SJSA1 (cell line): ENCODE data around the gene CHCHD1. TPM values are rescaled to one million over a fixed set of nuclear protein-coding genes. Genes with fewer than 3 reads are reported as not detected.

Source experiments
- DNase-seq, 2 experiments: peaks; one replicate each; pipeline ENCODE4 v3.0.0-alpha.2; 2015 to 2020; ENCODE audit warnings: low spot score in 2 of 2, low read depth in 1 of 2
- H3K27ac ChIP-seq: fragments of 250-450 bp; sonication (Bioruptor Pico); 2 replicates; pipeline ENCODE4 v1.5.1; 2020; ENCODE audit warnings: mild to moderate bottlenecking, moderate library complexity
- H3K27me3 ChIP-seq: fragments of 250-450 bp; sonication (Bioruptor Pico); replicated peaks from 2 replicates; pipeline ENCODE4 v1.5.1; 2020; ENCODE audit warnings: mild to moderate bottlenecking, moderate library complexity
- H3K36me3 ChIP-seq: fragments of 250-450 bp; sonication (Bioruptor Pico); 2 replicates; pipeline ENCODE4 v1.5.1; 2020; ENCODE audit warnings: mild to moderate bottlenecking
- H3K4me1 ChIP-seq: fragments of 250-450 bp; sonication (Bioruptor Pico); replicated peaks from 2 replicates; pipeline ENCODE4 v1.6.1; 2021; ENCODE audit warnings: mild to moderate bottlenecking
- H3K4me3 ChIP-seq: fragments of 250-450 bp; sonication (Bioruptor Pico); 2 replicates; pipeline ENCODE4 v1.5.1; 2020; ENCODE audit warnings: mild to moderate bottlenecking
- H3K9me3 ChIP-seq: fragments of 250-450 bp; sonication (Bioruptor Pico); replicated peaks from 2 replicates; pipeline ENCODE4 v1.5.1; 2020; ENCODE audit warnings: mild to moderate bottlenecking
- total RNA-seq: library from RNA; depleted of rRNA; stranded (reverse); fragments of >200 nt; shearing (Covaris generic); gene quantifications from 2 replicates; pipeline ENCODE4 v1.2.3, GENCODE V29; 2014

Gene CHCHD1
- total RNA-seq, 1 experiment from 2014 or later = 54.4 TPM

- Histone ChIP-seq H3K36me3 (peaks cover 73% of the 10 kb centered on the region), H3K27me3 (no peaks in the 10 kb centered on the region), H3K27ac (no peak overlapping the region), H3K9me3 (no peaks in the 10 kb centered on the region; the same call in 1 of the 2 replicates), H3K4me1 (no peaks in the 10 kb centered on the region), H3K4me3 (no peak overlapping the region)
- no peak for DNase-seq
Observed at GRCh38 chr10:73756183-73756582, 25.7 kb upstream of the CHCHD1 start.

- peaks cover 75% of the 10 kb centered on the region for H3K36me3 ChIP-seq
- no peak overlapping the region for H3K4me3 ChIP-seq
- no peak for DNase-seq
- no peak overlapping the region for H3K27ac ChIP-seq
- no peaks in the 10 kb centered on the region for H3K27me3 ChIP-seq
- peaks cover 4% of the 10 kb centered on the region; the same call in 1 of the 2 replicates for H3K4me1 ChIP-seq
- no peaks in the 10 kb centered on the region; the same call in 1 of the 2 replicates for H3K9me3 ChIP-seq
Observed at GRCh38 chr10:73758704-73759511, 22.9 kb upstream of the CHCHD1 start.

- Histone ChIP-seq H3K36me3 (peaks cover 75% of the 10 kb centered on the region), H3K9me3 (no peaks in the 10 kb centered on the region), H3K27me3 (no peaks in the 10 kb centered on the region), H3K27ac (no peak overlapping the region), H3K4me3 (no peak overlapping the region), H3K4me1 (peaks cover 4% of the 10 kb centered on the region; the same call in 1 of the 2 replicates)
- DNase-seq = no peak
Observed at GRCh38 chr10:73759512-73760115, 22.2 kb upstream of the CHCHD1 start.

GRCh38 chr10:73761781-73762180, 20.1 kb upstream of the CHCHD1 start:
- H3K36me3 ChIP-seq = peaks cover 80% of the 10 kb centered on the region

GRCh38 chr10:73762915-73763314, 18.9 kb upstream of the CHCHD1 start:
- H3K4me3 ChIP-seq = no peak overlapping the region
- no peak overlapping the region for H3K27ac ChIP-seq
- peaks cover 89% of the 10 kb centered on the region for H3K36me3 ChIP-seq
- no peaks in the 10 kb centered on the region for H3K9me3 ChIP-seq
- no peak for DNase-seq
- peaks cover 4% of the 10 kb centered on the region; the same call in 1 of the 2 replicates for H3K4me1 ChIP-seq
- H3K27me3 ChIP-seq = no peaks in the 10 kb centered on the region

More at GRCh38 chr10:73761781-73762180, 20.1 kb upstream of the CHCHD1 start:
- no peaks in the 10 kb centered on the region for H3K9me3 ChIP-seq
- no peak overlapping the region for H3K27ac ChIP-seq
- H3K4me3 ChIP-seq = no peak overlapping the region
- H3K27me3 ChIP-seq = no peaks in the 10 kb centered on the region
- peaks cover 4% of the 10 kb centered on the region; the same call in 1 of the 2 replicates for H3K4me1 ChIP-seq
- no peak for DNase-seq

GRCh38 chr10:73763343-73763742, 18.5 kb upstream of the CHCHD1 start:
- no peak overlapping the region for H3K27ac ChIP-seq
- peaks cover 93% of the 10 kb centered on the region for H3K36me3 ChIP-seq
- no peak for DNase-seq
- H3K4me3 ChIP-seq = no peak overlapping the region
- H3K4me1 ChIP-seq = peaks cover 4% of the 10 kb centered on the region; the same call in 1 of the 2 replicates
- H3K27me3 ChIP-seq = no peaks in the 10 kb centered on the region
- H3K9me3 ChIP-seq = no peaks in the 10 kb centered on the region

- H3K9me3 ChIP-seq = no peaks in the 10 kb centered on the region
- peaks cover 4% of the 10 kb centered on the region; the same call in 1 of the 2 replicates for H3K4me1 ChIP-seq
- peaks cover 97% of the 10 kb centered on the region for H3K36me3 ChIP-seq
- no peak overlapping the region for H3K27ac ChIP-seq
- DNase-seq = no peak
- no peak overlapping the region for H3K4me3 ChIP-seq
- H3K27me3 ChIP-seq = no peaks in the 10 kb centered on the region
Observed at GRCh38 chr10:73765066-73765465, 16.8 kb upstream of the CHCHD1 start.

GRCh38 chr10:73768881-73769280, 13.0 kb upstream of the CHCHD1 start:
- H3K36me3 ChIP-seq = peaks cover 97% of the 10 kb centered on the region
- H3K27ac ChIP-seq = no peak overlapping the region
- peaks cover 20% of the 10 kb centered on the region for H3K4me1 ChIP-seq
- no peaks in the 10 kb centered on the region for H3K9me3 ChIP-seq
- H3K27me3 ChIP-seq = no peaks in the 10 kb centered on the region
- no peak for DNase-seq
- H3K4me3 ChIP-seq = no peak overlapping the region

GRCh38 chr10:73769396-73769795, 12.5 kb upstream of the CHCHD1 start:
- peaks cover 22% of the 10 kb centered on the region for H3K4me1 ChIP-seq
- H3K27ac ChIP-seq = no peak overlapping the region
- H3K4me3 ChIP-seq = no peak overlapping the region
- H3K27me3 ChIP-seq = no peaks in the 10 kb centered on the region
- no peaks in the 10 kb centered on the region for H3K9me3 ChIP-seq
- peaks cover 95% of the 10 kb centered on the region for H3K36me3 ChIP-seq
- no peak for DNase-seq

- Histone ChIP-seq H3K36me3 (peaks cover 89% of the 10 kb centered on the region), H3K4me3 (peak overlapping the region; percentile 80), H3K9me3 (no peaks in the 10 kb centered on the region), H3K27me3 (no peaks in the 10 kb centered on the region), H3K4me1 (peaks cover 22% of the 10 kb centered on the region), H3K27ac (peak overlapping the region; percentile 79)
- peak; percentile 90 to 91 for DNase-seq
Observed at GRCh38 chr10:73771722-73772280, 10.0 kb upstream of the CHCHD1 start.

- Histone ChIP-seq H3K4me1 (peaks cover 22% of the 10 kb centered on the region), H3K9me3 (no peaks in the 10 kb centered on the region), H3K4me3 (peak overlapping the region; percentile 80), H3K27ac (peak overlapping the region; percentile 79), H3K36me3 (peaks cover 88% of the 10 kb centered on the region), H3K27me3 (no peaks in the 10 kb centered on the region)
- peak; percentile 84 to 92 for DNase-seq
Observed at GRCh38 chr10:73772281-73773151, 9.3 kb upstream of the CHCHD1 start.

GRCh38 chr10:73773152-73773879, 8.5 kb upstream of the CHCHD1 start:
- Histone ChIP-seq H3K36me3 (peaks cover 87% of the 10 kb centered on the region), H3K4me1 (peaks cover 22% of the 10 kb centered on the region), H3K9me3 (no peaks in the 10 kb centered on the region), H3K27me3 (no peaks in the 10 kb centered on the region), H3K4me3 (peak overlapping the region; percentile 80), H3K27ac (peak overlapping the region; percentile 79; the same call in 1 of the 2 replicates)
- no peak for DNase-seq

- Histone ChIP-seq H3K4me3 (no peak overlapping the region), H3K27me3 (no peaks in the 10 kb centered on the region), H3K36me3 (peaks cover 87% of the 10 kb centered on the region), H3K4me1 (peaks cover 22% of the 10 kb centered on the region), H3K27ac (no peak overlapping the region), H3K9me3 (no peaks in the 10 kb centered on the region)
- DNase-seq = no peak
Observed at GRCh38 chr10:73774637-73775036, 7.2 kb upstream of the CHCHD1 start.
